Immature natural killer cell (primary cell): Measurements from ENCODE around the gene SAMD9. TPM values are rescaled to one million over a fixed set of nuclear protein-coding genes. Genes with fewer than 3 reads are reported as not detected.
A peak's percentile ranks its signal among the peaks of the same experiment; 100 is the strongest.
"Not testable (repeated sequence)": the region's sequence is repeated elsewhere in the genome, so short reads cannot be mapped to it uniquely, and the experiment has no call there.

Experiments used
- DNase-seq, 3 donors: peaks; one replicate each; pipeline ENCODE4 v3.0.0; 2022; ENCODE audit warnings: mixed read lengths in 1 of 3
- H3K27ac Mint-ChIP-seq, 6 donors: one replicate each; pipeline ENCODE4 v1.8.0; 2020; ENCODE audit warnings: mixed read lengths in 6 of 6, mild to moderate bottlenecking in 5 of 6, inconsistent platforms in 4 of 6, moderate library complexity in 3 of 6
- H3K27me3 Mint-ChIP-seq, 3 donors: one replicate each; pipeline ENCODE4 v1.8.0; 2020 to 2021; ENCODE audit warnings: low read depth in 3 of 3, mild to moderate bottlenecking in 3 of 3, mixed read lengths in 3 of 3, moderate library complexity in 3 of 3, inconsistent platforms in 1 of 3
- H3K36me3 Mint-ChIP-seq, 3 donors: one replicate each; pipeline ENCODE4 v1.8.0; 2020; ENCODE audit warnings: mixed read lengths in 3 of 3, inconsistent platforms in 2 of 3, mild to moderate bottlenecking in 2 of 3
- H3K4me1 Mint-ChIP-seq, 2 donors: one replicate each; pipeline ENCODE4 v1.8.0; 2020; ENCODE audit warnings: inconsistent platforms in 2 of 2, mild to moderate bottlenecking in 2 of 2, mixed read lengths in 2 of 2, moderate library complexity in 1 of 2
- H3K4me3 Mint-ChIP-seq, 5 donors: one replicate each; pipeline ENCODE4 v1.8.0; 2020; ENCODE audit warnings: mild to moderate bottlenecking in 5 of 5, mixed read lengths in 5 of 5, inconsistent platforms in 3 of 5, moderate library complexity in 3 of 5
- H3K9me3 Mint-ChIP-seq, 6 donors: one replicate each; pipeline ENCODE4 v1.8.0; 2020; ENCODE audit warnings: mild to moderate bottlenecking in 6 of 6, mixed read lengths in 6 of 6, inconsistent platforms in 4 of 6, moderate library complexity in 3 of 6
- polyA plus RNA-seq, 3 donors: library from polyadenylated mRNA; unstranded; fragments of 300-500 nt; fragmentation: Illumina TruSeq; gene quantifications; one replicate each; pipeline ENCODE4 v1.2.3, GENCODE V29; 2021

SAMD9 gene
- polyA plus RNA-seq, 3 donors from 2014 or later, result 15.8 to 43.7 (median 23.3) TPM

GRCh38 chr7:93145354-93145753 is 27.6 kb upstream of the SAMD9 start:
- Mint-ChIP-seq H3K27me3 (peaks cover 0 to 2% (median 0%) of the 10 kb centered on the region in 3 donors), H3K27ac (peak overlapping the region in 4 of 6 donors; percentile 31 to 96 (median 72)), H3K4me3 (peak overlapping the region in 4 of 5 donors; percentile 29 to 95 (median 44)), H3K36me3 (peaks cover 0 to 21% (median 13%) of the 10 kb centered on the region in 3 donors), H3K4me1 (peaks cover 33 to 46% of the 10 kb centered on the region in 2 donors), H3K9me3 (no peaks in the 10 kb centered on the region)
- no peak for DNase-seq

GRCh38 chr7:93142127-93142526 is 24.3 kb upstream of the SAMD9 start:
- Mint-ChIP-seq H3K4me3 (no peak overlapping the region), H3K9me3 (peaks cover 5 to 12% (median 10%) of the 10 kb centered on the region in 6 donors), H3K27ac (no peak overlapping the region), H3K4me1 (peaks cover 22 to 30% of the 10 kb centered on the region in 2 donors), H3K36me3 (peaks cover 16 to 24% (median 20%) of the 10 kb centered on the region in 3 donors), H3K27me3 (no peaks in the 10 kb centered on the region)
- no peak for DNase-seq

- H3K36me3 Mint-ChIP-seq, result peaks cover 26 to 33% (median 30%) of the 10 kb centered on the region in 3 donors
- H3K9me3 Mint-ChIP-seq, result peaks cover 13 to 26% (median 22%) of the 10 kb centered on the region in 6 donors
- DNase-seq, result no peak
- peaks cover 10 to 16% of the 10 kb centered on the region in 2 donors for H3K4me1 Mint-ChIP-seq
- H3K27ac Mint-ChIP-seq, result no peak overlapping the region
- no peaks in the 10 kb centered on the region for H3K27me3 Mint-ChIP-seq
- H3K4me3 Mint-ChIP-seq, result no peak overlapping the region
Observed at GRCh38 chr7:93140582-93141191, 22.9 kb upstream of the SAMD9 start.

- peaks cover 23 to 46% (median 42%) of the 10 kb centered on the region in 6 donors for H3K9me3 Mint-ChIP-seq
- no peak overlapping the region for H3K4me3 Mint-ChIP-seq
- peaks cover 5 to 6% of the 10 kb centered on the region in 2 donors for H3K4me1 Mint-ChIP-seq
- no peak for DNase-seq
- no peak overlapping the region for H3K27ac Mint-ChIP-seq
- peaks cover 0 to 2% (median 0%) of the 10 kb centered on the region in 3 donors for H3K27me3 Mint-ChIP-seq
- peaks cover 34 to 51% (median 47%) of the 10 kb centered on the region in 3 donors for H3K36me3 Mint-ChIP-seq
Observed at GRCh38 chr7:93138576-93138975, 20.8 kb upstream of the SAMD9 start.

GRCh38 chr7:93133005-93133404 is 15.2 kb upstream of the SAMD9 start:
- Mint-ChIP-seq H3K27me3 (peaks cover 0 to 2% (median 0%) of the 10 kb centered on the region in 3 donors), H3K9me3 (peaks cover 36 to 95% (median 81%) of the 10 kb centered on the region in 6 donors), H3K36me3 (peaks cover 47 to 64% (median 48%) of the 10 kb centered on the region in 3 donors), H3K27ac (no peak overlapping the region), H3K4me3 (no peak overlapping the region), H3K4me1 (no peaks in the 10 kb centered on the region)
- DNase-seq, result no peak

GRCh38 chr7:93132216-93132615 is 14.4 kb upstream of the SAMD9 start:
- H3K4me3 Mint-ChIP-seq, result no peak overlapping the region
- peaks cover 0 to 2% (median 0%) of the 10 kb centered on the region in 3 donors for H3K27me3 Mint-ChIP-seq
- H3K27ac Mint-ChIP-seq, result no peak overlapping the region
- no peak for DNase-seq
- H3K36me3 Mint-ChIP-seq, result peaks cover 43 to 57% (median 45%) of the 10 kb centered on the region in 3 donors
- H3K4me1 Mint-ChIP-seq, result no peaks in the 10 kb centered on the region
- peaks cover 36 to 98% (median 80%) of the 10 kb centered on the region in 6 donors for H3K9me3 Mint-ChIP-seq

- H3K4me1 Mint-ChIP-seq, DNase-seq, H3K4me3 Mint-ChIP-seq, H3K27ac Mint-ChIP-seq, H3K27me3 Mint-ChIP-seq: not testable (repeated sequence)
- Mint-ChIP-seq H3K9me3 (peaks cover 26 to 63% (median 57%) of the 10 kb centered on the region in 6 donors), H3K36me3 (peaks cover 9 to 41% (median 39%) of the 10 kb centered on the region in 3 donors)
Observed at GRCh38 chr7:93126954-93127353, 9.2 kb upstream of the SAMD9 start.

GRCh38 chr7:93123532-93123931 is 5.8 kb upstream of the SAMD9 start:
- H3K27me3 Mint-ChIP-seq, H3K27ac Mint-ChIP-seq, H3K4me1 Mint-ChIP-seq, H3K4me3 Mint-ChIP-seq, DNase-seq: not testable (repeated sequence)
- peaks cover 8 to 39% (median 36%) of the 10 kb centered on the region in 3 donors for H3K36me3 Mint-ChIP-seq
- H3K9me3 Mint-ChIP-seq, result peaks cover 10 to 33% (median 27%) of the 10 kb centered on the region in 6 donors

- DNase-seq, result no peak
- peaks cover 0 to 2% (median 0%) of the 10 kb centered on the region in 3 donors for H3K27me3 Mint-ChIP-seq
- H3K4me1 Mint-ChIP-seq, result peaks cover 26 to 29% of the 10 kb centered on the region in 2 donors
- peaks cover 6 to 39% (median 32%) of the 10 kb centered on the region in 3 donors for H3K36me3 Mint-ChIP-seq
- H3K9me3 Mint-ChIP-seq, result peaks cover 0 to 18% (median 4%) of the 10 kb centered on the region in 6 donors
- H3K27ac Mint-ChIP-seq, result peak overlapping the region in 1 of 6 donors; percentile 2
- no peak overlapping the region for H3K4me3 Mint-ChIP-seq
Observed at GRCh38 chr7:93120592-93121549, 3.1 kb upstream of the SAMD9 start.

- peaks cover 41 to 44% of the 10 kb centered on the region in 2 donors for H3K4me1 Mint-ChIP-seq
- peak overlapping the region in 1 of 5 donors; percentile 11 for H3K4me3 Mint-ChIP-seq
- H3K9me3 Mint-ChIP-seq, result peaks cover 0 to 8% (median 1%) of the 10 kb centered on the region in 6 donors
- DNase-seq, result no peak
- H3K36me3 Mint-ChIP-seq, result peaks cover 16 to 40% (median 34%) of the 10 kb centered on the region in 3 donors
- peaks cover 0 to 2% (median 2%) of the 10 kb centered on the region in 3 donors for H3K27me3 Mint-ChIP-seq
- peak overlapping the region in 5 of 6 donors; percentile 40 to 94 (median 48) for H3K27ac Mint-ChIP-seq
Observed at GRCh38 chr7:93119191-93119905, 1.6 kb upstream of the SAMD9 start.

- peaks cover 55 to 61% of the 10 kb centered on the region in 2 donors for H3K4me1 Mint-ChIP-seq
- H3K27me3 Mint-ChIP-seq, result peaks cover 0 to 3% (median 2%) of the 10 kb centered on the region in 3 donors
- peaks cover 24 to 46% (median 45%) of the 10 kb centered on the region in 3 donors for H3K36me3 Mint-ChIP-seq
- H3K9me3 Mint-ChIP-seq, result peaks cover 4 to 18% (median 13%) of the 10 kb centered on the region in 6 donors
- H3K4me3 Mint-ChIP-seq, result peak overlapping the region; percentile 90 to 96 (median 91)
- peak overlapping the region; percentile 91 to 99 (median 96) for H3K27ac Mint-ChIP-seq
- peak; percentile 0 to 9 (median 7) for DNase-seq
Observed at GRCh38 chr7:93117327-93117726, 452 bp downstream of the SAMD9 start.

GRCh38 chr7:93115796-93116195 is 2.0 kb downstream of the SAMD9 start:
- Mint-ChIP-seq H3K36me3 (peaks cover 38 to 59% (median 56%) of the 10 kb centered on the region in 3 donors), H3K9me3 (peaks cover 13 to 31% (median 28%) of the 10 kb centered on the region in 6 donors)

GRCh38 chr7:93108003-93108402 is 9.8 kb downstream of the SAMD9 start:
- peaks cover 20 to 48% of the 10 kb centered on the region in 2 donors for H3K4me1 Mint-ChIP-seq
- H3K27ac Mint-ChIP-seq, result no peak overlapping the region
- peaks cover 59 to 100% (median 93%) of the 10 kb centered on the region in 6 donors for H3K9me3 Mint-ChIP-seq
- peaks cover 83 to 96% (median 96%) of the 10 kb centered on the region in 3 donors for H3K36me3 Mint-ChIP-seq
- no peak overlapping the region for H3K4me3 Mint-ChIP-seq
- H3K27me3 Mint-ChIP-seq, result peaks cover 0 to 2% (median 1%) of the 10 kb centered on the region in 3 donors
- DNase-seq, result no peak

More at GRCh38 chr7:93115796-93116195, 2.0 kb downstream of the SAMD9 start:
- Mint-ChIP-seq H3K27ac (peak overlapping the region; percentile 71 to 99 (median 94)), H3K4me1 (peaks cover 63 to 75% of the 10 kb centered on the region in 2 donors), H3K4me3 (peak overlapping the region; percentile 90 to 96 (median 91)), H3K27me3 (peaks cover 0 to 3% (median 0%) of the 10 kb centered on the region in 3 donors)
- no peak for DNase-seq
